Colonic mucosa (tissue), 4 donors: Measurements from ENCODE around the gene NT5C2. TPM values are rescaled to one million over a fixed set of nuclear protein-coding genes. Genes with fewer than 3 reads are reported as not detected.

Source experiments
- DNase-seq: peaks from one replicate; pipeline ENCODE4 v3.0.0-alpha.2; 2020
- H3K27ac ChIP-seq: fragments of 200-600 bp; one replicate; pipeline ENCODE4 v1.8.0; 2021
- H3K27me3 ChIP-seq: fragments of 200-600 bp; one replicate; pipeline ENCODE4 v1.8.0; 2021
- H3K36me3 ChIP-seq: fragments of 200-600 bp; one replicate; pipeline ENCODE4 v1.8.0; 2021
- H3K4me1 ChIP-seq: fragments of 200-600 bp; one replicate; pipeline ENCODE4 v1.8.0; 2021; ENCODE audit warnings: mild to moderate bottlenecking
- H3K4me3 ChIP-seq: fragments of 200-600 bp; one replicate; pipeline ENCODE4 v1.8.0; 2021
- H3K9ac ChIP-seq, 2 donors: one replicate each; pipeline ENCODE4 v1.7.0; 2013; ENCODE audit warnings: control low read depth in 2 of 2, low read depth in 2 of 2, low read length in 2 of 2
- H3K9me3 ChIP-seq: fragments of 200-600 bp; one replicate; pipeline ENCODE4 v1.8.0; 2021
- CTCF ChIP-seq: fragments of 200-600 bp; IDR thresholded peaks from one replicate; pipeline ENCODE4 v1.8.0; 2022; ENCODE audit warnings: antibody characterized with exemption, mild to moderate bottlenecking
- intact Hi-C: fragments of 100-400 bp; cut with DNase I; formaldehyde crosslinking; loops from one replicate; pipeline ENCODE4 v1.14.1; 2022
- total RNA-seq, 2 donors: library from RNA; stranded (reverse); fragmentation: NEBNext Ultra II Directional in 1 of 2; extraction: Animal tissue kit (Norgen Biotek cat#: 25700) in 1 of 2; gene quantifications; one replicate each; pipeline ENCODE4 v1.2.1, GENCODE V29; 2021
- donor health status: healthy.
- donor health status: DM: no; HTN: no; CAD: no.
- donor health status: DM: no; HTN: no; CAD: no.

The NT5C2 gene
- total RNA-seq, 2 donors from 2014 or later = 59.6 to 89.5 TPM

- Histone ChIP-seq H3K9me3 (no peaks in the 10 kb centered on the region), H3K36me3 (no peaks in the 10 kb centered on the region), H3K27me3 (no peaks in the 10 kb centered on the region), H3K4me1 (no peaks in the 10 kb centered on the region), H3K27ac (no peak overlapping the region), H3K4me3 (no peak overlapping the region), H3K9ac (no peak overlapping the region)
- TF ChIP-seq CTCF = no peak
- no peak for DNase-seq
- intact Hi-C loops = no loop called here
These were observed 110.4 kb downstream of the NT5C2 start for GRCh38 chr10:103082683-103083082.

GRCh38 chr10:103080891-103081581 lies 112.0 kb downstream of the NT5C2 start:
- no peak overlapping the region for H3K27ac ChIP-seq
- no peaks in the 10 kb centered on the region for H3K4me1 ChIP-seq
- intact Hi-C loops = no loop called here
- no peaks in the 10 kb centered on the region for H3K36me3 ChIP-seq
- no peaks in the 10 kb centered on the region for H3K9me3 ChIP-seq
- H3K27me3 ChIP-seq = no peaks in the 10 kb centered on the region
- DNase-seq = no peak
- no peak for TF ChIP-seq CTCF
- H3K9ac ChIP-seq = no peak overlapping the region
- H3K4me3 ChIP-seq = no peak overlapping the region

- DNase-seq = no peak
- no peaks in the 10 kb centered on the region for H3K9me3 ChIP-seq
- intact Hi-C loops = no loop called here
- no peak overlapping the region for H3K9ac ChIP-seq
- H3K4me3 ChIP-seq = no peak overlapping the region
- no peaks in the 10 kb centered on the region for H3K27me3 ChIP-seq
- no peaks in the 10 kb centered on the region for H3K4me1 ChIP-seq
- no peak overlapping the region for H3K27ac ChIP-seq
- no peak for TF ChIP-seq CTCF
- H3K36me3 ChIP-seq = no peaks in the 10 kb centered on the region
These were observed 113.1 kb downstream of the NT5C2 start for GRCh38 chr10:103079946-103080345.

GRCh38 chr10:103079100-103079499 lies 114.0 kb downstream of the NT5C2 start:
- Histone ChIP-seq H3K27ac (no peak overlapping the region), H3K9me3 (no peaks in the 10 kb centered on the region), H3K4me3 (no peak overlapping the region), H3K9ac (no peak overlapping the region), H3K27me3 (no peaks in the 10 kb centered on the region), H3K36me3 (no peaks in the 10 kb centered on the region), H3K4me1 (no peaks in the 10 kb centered on the region)
- intact Hi-C loops = no loop called here
- no peak for TF ChIP-seq CTCF
- DNase-seq = no peak

GRCh38 chr10:103078676-103079075 lies 114.4 kb downstream of the NT5C2 start:
- no peaks in the 10 kb centered on the region for H3K9me3 ChIP-seq
- H3K27me3 ChIP-seq = no peaks in the 10 kb centered on the region
- no peak overlapping the region for H3K27ac ChIP-seq
- H3K4me3 ChIP-seq = no peak overlapping the region
- H3K4me1 ChIP-seq = no peaks in the 10 kb centered on the region
- no peak for TF ChIP-seq CTCF
- DNase-seq = no peak
- intact Hi-C loops = no loop called here
- H3K36me3 ChIP-seq = no peaks in the 10 kb centered on the region
- H3K9ac ChIP-seq = no peak overlapping the region
